K562 (cell line): ENCODE results near the gene NUDT9.
"Not testable (repeated sequence)": the region's sequence is repeated elsewhere in the genome, so short reads cannot be mapped to it uniquely, and the experiment has no call there.

ENCODE experiments used
- FOXP1 ChIP-seq: sonication (generic); formaldehyde crosslinking; IDR thresholded peaks from 2 replicates; pipeline ENCODE4 v1.8.0; 2022; ENCODE audit warnings: mild to moderate bottlenecking, missing genetic modification reagents
- GTF2F1 ChIP-seq: IDR thresholded peaks from 2 replicates; pipeline ENCODE4 v1.6.1; 2011; ENCODE audit warnings: low read depth, low read length, improper control_type of control experiment
- IRF9 ChIP-seq: fragments of 450-650 bp; IDR thresholded peaks from 2 replicates; pipeline ENCODE4 v1.6.1; 2016; ENCODE audit warnings: missing biosample characterization, missing genetic modification characterization
- SNRNP70 ChIP-seq: fragments of 200-400 bp; formaldehyde crosslinking; optimal IDR thresholded peaks from 2 replicates; pipeline ENCODE3; 2017; ENCODE audit warnings: low read depth, low read length
- YY1 ChIP-seq, 3 experiments: IDR thresholded peaks; 2 replicates each; pipeline ENCODE4 v1.6.1; 2011; ENCODE audit warnings: low read length in 2 of 3, mild to moderate bottlenecking in 2 of 3, moderate library complexity in 2 of 3, borderline replicate concordance in 1 of 3, control low read depth in 1 of 3, low read depth in 1 of 3; ENCODE audit not compliant: insufficient read depth in 3 of 3, insufficient replicate concordance in 2 of 3, control insufficient read depth in 1 of 3, insufficient read length in 1 of 3; ENCODE audit errors: extremely low read depth in 1 of 3
- ZNF280B ChIP-seq: fragments of 250-450 bp; sonication (Bioruptor Pico); IDR thresholded peaks from 2 replicates; pipeline ENCODE4 v1.5.1; 2021; ENCODE audit warnings: mild to moderate bottlenecking
- TF ChIP-seq, protein P1 (sequence below): sonication (generic); formaldehyde crosslinking; IDR thresholded peaks from 2 replicates; pipeline ENCODE4 v1.8.1; 2023; ENCODE audit warnings: mild to moderate bottlenecking, missing genetic modification reagents

DNA sequence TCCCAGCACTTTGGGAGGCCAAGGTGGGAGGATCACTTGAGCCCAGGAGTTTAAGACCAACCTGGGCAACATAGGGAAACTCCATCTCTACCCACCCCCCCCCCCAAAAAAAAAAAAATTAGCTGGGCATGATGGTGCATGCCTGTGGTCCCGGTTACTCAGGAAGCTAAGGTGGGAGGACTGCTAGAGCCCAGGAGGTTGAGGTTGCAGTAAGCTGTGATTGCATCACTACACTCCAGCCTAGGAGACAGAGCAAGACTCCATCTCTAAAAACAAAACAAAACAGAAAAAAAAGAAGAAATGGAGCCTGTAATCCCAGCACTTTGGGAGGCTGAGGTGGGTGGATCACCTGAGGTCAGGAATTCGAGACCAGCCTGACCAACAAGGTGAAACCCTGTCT is 69.5 kb downstream of the NUDT9 start:
- TF ChIP-seq IRF9 (tag); YY1 (IDR thresholded peaks at IDR 0.05; ENCODE audit: borderline replicate concordance in 1 of 3, control insufficient read depth in 1 of 3, extremely low read depth in 1 of 3, insufficient read depth in 3 of 3, insufficient read length in 1 of 3, insufficient replicate concordance in 2 of 3, low read depth in 1 of 3, low read length in 2 of 3); SNRNP70; ZNF280B; FOXP1; GTF2F1: not testable (repeated sequence)
- TF ChIP-seq, protein P1, sequence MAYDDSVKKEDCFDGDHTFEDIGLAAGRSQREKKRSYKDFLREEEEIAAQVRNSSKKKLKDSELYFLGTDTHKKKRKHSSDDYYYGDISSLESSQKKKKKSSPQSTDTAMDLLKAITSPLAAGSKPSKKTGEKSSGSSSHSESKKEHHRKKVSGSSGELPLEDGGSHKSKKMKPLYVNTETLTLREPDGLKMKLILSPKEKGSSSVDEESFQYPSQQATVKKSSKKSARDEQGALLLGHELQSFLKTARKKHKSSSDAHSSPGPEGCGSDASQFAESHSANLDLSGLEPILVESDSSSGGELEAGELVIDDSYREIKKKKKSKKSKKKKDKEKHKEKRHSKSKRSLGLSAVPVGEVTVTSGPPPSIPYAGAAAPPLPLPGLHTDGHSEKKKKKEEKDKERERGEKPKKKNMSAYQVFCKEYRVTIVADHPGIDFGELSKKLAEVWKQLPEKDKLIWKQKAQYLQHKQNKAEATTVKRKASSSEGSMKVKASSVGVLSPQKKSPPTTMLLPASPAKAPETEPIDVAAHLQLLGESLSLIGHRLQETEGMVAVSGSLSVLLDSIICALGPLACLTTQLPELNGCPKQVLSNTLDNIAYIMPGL (CRISPR knock-in tag), result not testable (repeated sequence)
